HepG2 (cell line): Measurements from ENCODE around the gene NUDCD3. TPM values are rescaled to one million over a fixed set of nuclear protein-coding genes. Genes with fewer than 3 reads are reported as not detected.
A peak's percentile ranks its signal among the peaks of the same experiment; 100 is the strongest.

ENCODE experiments used
- ATAC-seq: fragments of 200-7000 bp; cut with Tn5 transposase; 3 replicates; pipeline ENCODE4 v1.9.1; 2020; ENCODE audit warnings: mild to moderate bottlenecking, moderate library complexity
- BruUV-seq: library from RNA; stranded (reverse); fragments of 400-500 nt; replicated peaks from 2 replicates; lab custom pipeline; 2021; lab: Mats Ljungman, UMichigan
- CTCF ChIA-PET: fragments of 300-600 bp; formaldehyde crosslinking; extraction: SDS; loops from one replicate; lab custom pipeline; 2021; ENCODE audit warnings: low total read pairs, inconsistent platforms, low intra/inter-chr PET ratio; lab: Yijun Ruan, JAX
- POLR2A ChIA-PET: fragments of 350-600 bp; sonication (Branson Sonifier 250); formaldehyde crosslinking; loops from one replicate; lab custom pipeline; 2020; ENCODE audit warnings: antibody characterized with exemption, inconsistent platforms; lab: Yijun Ruan, JAX
- DNase-seq: peaks from one replicate; pipeline ENCODE4 v3.0.0-alpha.2; 2015; ENCODE audit warnings: low spot score
- FAIRE-seq: peaks from 3 replicates; lab custom pipeline; 2011; peaks lifted over from hg19 to GRCh38; lab: Jason Lieb, UNC
- H2AFZ ChIP-seq: one replicate; pipeline ENCODE4 v1.6.1; 2011; ENCODE audit warnings: low read length, inconsistent platforms
- H3K27ac ChIP-seq: fragments of 300-600 bp; 3 replicates; pipeline ENCODE4 v1.8.0; 2011; ENCODE audit warnings: mixed run types, mild to moderate bottlenecking, mixed read lengths, low read length, inconsistent platforms; ENCODE audit not compliant: insufficient read depth; ENCODE audit errors: extremely low read length
- H3K27me3 ChIP-seq, 2 experiments: fragments of 200-600 bp in 1 of 2; 2 replicates in 1 of 2; 3 replicates in 1 of 2; pipeline versions ENCODE4 v1.6.0 to v1.8.0; 2011; ENCODE audit warnings: low read length in 2 of 2, mild to moderate bottlenecking in 2 of 2, moderate library complexity in 2 of 2, inconsistent platforms in 1 of 2; ENCODE audit not compliant: insufficient read depth in 2 of 2, control insufficient read depth in 1 of 2
- H3K36me3 ChIP-seq, 2 experiments: fragments of 200-600 bp in 1 of 2; replicated peaks in 1 of 2; 2 replicates in 1 of 2; 3 replicates in 1 of 2; pipeline versions ENCODE4 v1.5.1 to v1.8.0; 2011; ENCODE audit warnings: low read length in 2 of 2, inconsistent platforms in 1 of 2; ENCODE audit not compliant: insufficient read depth in 2 of 2, control insufficient read depth in 1 of 2
- H3K4me1 ChIP-seq: 2 replicates; pipeline ENCODE4 v1.5.1; 2012; ENCODE audit warnings: low read length, inconsistent platforms; ENCODE audit not compliant: insufficient read depth
- H3K4me2 ChIP-seq: 2 replicates; pipeline ENCODE4 v1.6.0; 2011; ENCODE audit warnings: low read depth, low read length, inconsistent platforms
- H3K4me3 ChIP-seq, 3 experiments: fragments of 200-600 bp in 1 of 3; sonication (generic), shearing (Covaris generic) in 1 of 3; replicated peaks in 1 of 3; 2 replicates each; pipeline ENCODE4 v1.5.1; 2011 to 2016; ENCODE audit warnings: low read length in 3 of 3, inconsistent platforms in 2 of 3, low read depth in 2 of 3, mild to moderate bottlenecking in 2 of 3, control low read depth in 1 of 3, mixed read lengths in 1 of 3; ENCODE audit not compliant: insufficient read depth in 1 of 3
- H3K79me2 ChIP-seq: one replicate; pipeline ENCODE4 v1.6.1; 2011; ENCODE audit warnings: low read length, inconsistent platforms; ENCODE audit not compliant: insufficient read depth
- H3K9ac ChIP-seq: 2 replicates; pipeline ENCODE4 v1.6.0; 2011; ENCODE audit warnings: mild to moderate bottlenecking, low read depth, low read length, inconsistent platforms; ENCODE audit not compliant: insufficient read depth
- H3K9me3 ChIP-seq: 2 replicates; pipeline ENCODE4 v1.5.1; 2012; ENCODE audit warnings: mild to moderate bottlenecking, low read length
- H4K20me1 ChIP-seq: 2 replicates; pipeline ENCODE4 v1.6.0; 2011; ENCODE audit warnings: inconsistent platforms, mild to moderate bottlenecking, low read length, moderate library complexity; ENCODE audit not compliant: insufficient read depth
- BRCA1 ChIP-seq: sonication (generic); formaldehyde crosslinking; IDR thresholded peaks from 2 replicates; pipeline ENCODE4 v1.4.0; 2020; ENCODE audit warnings: missing genetic modification reagents
- CBX2 ChIP-seq, 2 experiments: fragments of 200-600 bp in 1 of 2; sonication (generic); formaldehyde crosslinking in 1 of 2; IDR thresholded peaks; 2 replicates each; pipeline versions ENCODE4 v1.7.0 to v1.8.1; 2018 to 2022; ENCODE audit warnings: low read depth in 2 of 2, low read length in 1 of 2, mild to moderate bottlenecking in 1 of 2, missing genetic modification reagents in 1 of 2
- CC2D1A ChIP-seq: sonication (generic); formaldehyde crosslinking; IDR thresholded peaks from 2 replicates; pipeline ENCODE4 v1.8.1; 2023; ENCODE audit warnings: mild to moderate bottlenecking, missing genetic modification reagents
- GATAD1 ChIP-seq: IDR thresholded peaks from 2 replicates; pipeline ENCODE4 v1.6.1; 2016; ENCODE audit warnings: missing genetic modification reagents, missing compliant biosample characterization
- HNRNPLL ChIP-seq: fragments of 200-400 bp; formaldehyde crosslinking; IDR thresholded peaks from 2 replicates; pipeline ENCODE4 v1.6.1; 2017; ENCODE audit warnings: mild to moderate bottlenecking, low read depth, low read length; ENCODE audit not compliant: poor library complexity, severe bottlenecking
- KDM3A ChIP-seq: IDR thresholded peaks from 2 replicates; pipeline ENCODE4 v1.6.1; 2018; ENCODE audit warnings: low read depth, missing compliant biosample characterization
- KLF11 ChIP-seq: IDR thresholded peaks from 2 replicates; pipeline ENCODE4 v1.6.1; 2016; ENCODE audit warnings: missing compliant biosample characterization
- MEIS2 ChIP-seq: sonication (generic); formaldehyde crosslinking; IDR thresholded peaks from 2 replicates; pipeline ENCODE4 v1.9.0; 2021; ENCODE audit warnings: mild to moderate bottlenecking, missing genetic modification reagents
- NONO ChIP-seq, 2 experiments: fragments of 450-650 bp in 1 of 2; sonication (generic) in 1 of 2; formaldehyde crosslinking in 1 of 2; IDR thresholded peaks in 1 of 2; conservative IDR thresholded peaks in 1 of 2; 2 replicates each; pipeline versions ENCODE4 v1.6.1 to v1.8.0; 2017 to 2022; ENCODE audit warnings: mild to moderate bottlenecking in 1 of 2, missing genetic modification reagents in 1 of 2, moderate library complexity in 1 of 2
- RAD51 ChIP-seq: fragments of 450-650 bp; IDR thresholded peaks from 2 replicates; pipeline ENCODE4 v1.6.1; 2016; ENCODE audit warnings: borderline replicate concordance
- SOX5 ChIP-seq: IDR thresholded peaks from 2 replicates; pipeline ENCODE4 v1.6.1; 2016; ENCODE audit warnings: borderline replicate concordance
- ZNF879 ChIP-seq: sonication (generic); formaldehyde crosslinking; IDR thresholded peaks from 2 replicates; pipeline ENCODE4 v1.8.1; 2023; ENCODE audit warnings: missing genetic modification reagents
- ZSCAN9 ChIP-seq: IDR thresholded peaks from 2 replicates; pipeline ENCODE4 v1.6.1; 2016; ENCODE audit warnings: borderline replicate concordance
- WGBS: methylation state at CpG from one replicate; pipeline ENCODE4 v1.1.6; 2017; ENCODE audit warnings: low lambda C conversion rate; 5-methylcytosine and 5-hydroxymethylcytosine counted together
- in situ Hi-C: cut with HindIII; loops from 2 replicates; pipeline ENCODE4 v1.10.0; 2017; ENCODE audit warnings: low pct_unique_long_range_greater_than_20kb; ENCODE audit not compliant: extremely low pct_ligation_motif_present
- intact Hi-C: fragments of 100-400 bp; cut with micrococcal nuclease; formaldehyde crosslinking; loops from one replicate; pipeline ENCODE4 v1.10.0; 2022; ENCODE audit not compliant: unreplicated experiment
- polyA plus RNA-seq, 8 experiments: library from polyadenylated mRNA; depleted of rRNA in 3 of 8; stranded (reverse) in 7 of 8; unstranded in 1 of 8; fragments of >200 nt; fragmentation: Illumina TruSeq in 4 of 8; extraction: Trizol in 4 of 8; gene quantifications; 2 replicates each; pipeline versions ENCODE4 v1.2.1 to v1.2.3, GENCODE V29; 2011 to 2016; ENCODE audit warnings: low read depth in 4 of 8, missing spikeins in 1 of 8, mixed read lengths in 1 of 8; ENCODE audit not compliant: insufficient read depth in 1 of 8
- total RNA-seq, 5 experiments: library from RNA; depleted of rRNA; stranded (reverse); fragments of >200 nt; fragmentation: Illumina TruSeq; extraction: Trizol; gene quantifications; 2 replicates each; pipeline ENCODE4 v1.2.3, GENCODE V29; 2016; ENCODE audit warnings: low read depth in 1 of 5
- TF ChIP-seq, protein P1 (sequence below): sonication (generic); formaldehyde crosslinking; IDR thresholded peaks from 2 replicates; pipeline ENCODE4 v1.5.0; 2020; ENCODE audit warnings: missing genetic modification reagents
- TF ChIP-seq, protein P2 (sequence below): sonication (generic); formaldehyde crosslinking; IDR thresholded peaks from 2 replicates; pipeline ENCODE4 v1.5.1; 2020; ENCODE audit warnings: missing genetic modification reagents, mild to moderate bottlenecking, borderline replicate concordance

NUDCD3 gene
- total and polyA plus RNA-seq, 2 of the 13 experiments (the other 11 are each of a cell fraction or from before 2014, with no cell fraction given), result 20.8 to 49.9 TPM

DNA sequence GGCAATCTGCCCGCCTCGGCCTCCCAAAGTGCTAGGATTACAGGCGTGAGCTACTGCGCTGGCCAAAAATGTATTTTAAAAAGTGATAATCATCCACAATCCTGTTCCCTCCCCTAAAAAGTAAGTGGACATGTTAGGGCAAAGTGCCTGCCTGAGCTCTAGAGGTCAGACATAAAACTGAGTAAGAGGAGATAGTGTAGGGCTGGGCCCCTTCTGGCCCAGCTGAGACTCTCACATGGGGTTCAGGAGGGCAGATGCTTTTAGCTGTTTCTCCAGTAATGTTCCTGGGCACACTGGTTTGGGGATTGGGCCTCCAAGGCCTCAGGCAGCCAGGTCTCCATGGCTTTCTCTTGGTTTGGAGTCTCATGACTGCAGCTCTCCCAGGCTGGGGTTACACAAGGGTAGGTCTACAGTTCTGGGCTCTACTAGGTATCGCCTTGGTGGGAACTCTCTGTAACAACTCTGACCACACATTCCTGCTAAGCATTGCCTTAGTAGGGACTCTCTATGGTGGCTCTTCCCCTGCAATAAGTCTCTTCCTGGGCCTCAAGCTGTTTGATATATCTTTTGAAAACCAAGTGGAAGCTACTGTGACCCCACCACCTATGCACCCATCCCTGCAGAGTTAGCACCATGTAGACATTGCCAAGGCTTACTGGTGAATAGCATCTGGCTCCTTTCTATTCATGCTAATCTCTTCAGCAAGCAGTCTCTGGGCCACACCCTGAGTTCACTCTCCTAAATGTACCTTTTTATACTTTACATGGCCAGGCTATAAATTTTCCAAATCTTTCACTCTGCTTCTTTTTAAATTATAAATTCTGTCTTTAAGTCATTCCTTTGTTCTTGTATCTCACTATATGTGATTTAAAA is 6.9 kb upstream of the NUDCD3 start:
- no peak overlapping the region for H3K4me2 ChIP-seq
- no peak for DNase-seq
- peaks cover 9% of the 10 kb centered on the region for H3K4me1 ChIP-seq
- 95% methylated on average over 5 of the region's 5 CpGs for WGBS
- intact Hi-C loops, result no loop called here
- H3K27ac ChIP-seq, result no peak overlapping the region
- H3K9me3 ChIP-seq, result no peaks in the 10 kb centered on the region
- H2AFZ ChIP-seq, result no peak overlapping the region
- no peak for FAIRE-seq
- TF ChIP-seq ZSCAN9 (CRISPR knock-in tag), result no peak
- no peak for TF ChIP-seq BRCA1
- no peak for TF ChIP-seq CBX2 (IDR thresholded peaks at IDR 0.05; ENCODE audit: low read depth, low read length)
- TF ChIP-seq CBX2 (CRISPR knock-in tag; IDR thresholded peaks at IDR 0.05; ENCODE audit: low read depth), result no peak
- TF ChIP-seq, protein P1, sequence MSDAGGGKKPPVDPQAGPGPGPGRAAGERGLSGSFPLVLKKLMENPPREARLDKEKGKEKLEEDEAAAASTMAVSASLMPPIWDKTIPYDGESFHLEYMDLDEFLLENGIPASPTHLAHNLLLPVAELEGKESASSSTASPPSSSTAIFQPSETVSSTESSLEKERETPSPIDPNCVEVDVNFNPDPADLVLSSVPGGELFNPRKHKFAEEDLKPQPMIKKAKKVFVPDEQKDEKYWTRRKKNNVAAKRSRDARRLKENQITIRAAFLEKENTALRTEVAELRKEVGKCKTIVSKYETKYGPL (CRISPR knock-in tag), result no peak
- TF ChIP-seq SOX5 (CRISPR knock-in tag), result no peak
- no peak for TF ChIP-seq CC2D1A
- TF ChIP-seq, protein P2, sequence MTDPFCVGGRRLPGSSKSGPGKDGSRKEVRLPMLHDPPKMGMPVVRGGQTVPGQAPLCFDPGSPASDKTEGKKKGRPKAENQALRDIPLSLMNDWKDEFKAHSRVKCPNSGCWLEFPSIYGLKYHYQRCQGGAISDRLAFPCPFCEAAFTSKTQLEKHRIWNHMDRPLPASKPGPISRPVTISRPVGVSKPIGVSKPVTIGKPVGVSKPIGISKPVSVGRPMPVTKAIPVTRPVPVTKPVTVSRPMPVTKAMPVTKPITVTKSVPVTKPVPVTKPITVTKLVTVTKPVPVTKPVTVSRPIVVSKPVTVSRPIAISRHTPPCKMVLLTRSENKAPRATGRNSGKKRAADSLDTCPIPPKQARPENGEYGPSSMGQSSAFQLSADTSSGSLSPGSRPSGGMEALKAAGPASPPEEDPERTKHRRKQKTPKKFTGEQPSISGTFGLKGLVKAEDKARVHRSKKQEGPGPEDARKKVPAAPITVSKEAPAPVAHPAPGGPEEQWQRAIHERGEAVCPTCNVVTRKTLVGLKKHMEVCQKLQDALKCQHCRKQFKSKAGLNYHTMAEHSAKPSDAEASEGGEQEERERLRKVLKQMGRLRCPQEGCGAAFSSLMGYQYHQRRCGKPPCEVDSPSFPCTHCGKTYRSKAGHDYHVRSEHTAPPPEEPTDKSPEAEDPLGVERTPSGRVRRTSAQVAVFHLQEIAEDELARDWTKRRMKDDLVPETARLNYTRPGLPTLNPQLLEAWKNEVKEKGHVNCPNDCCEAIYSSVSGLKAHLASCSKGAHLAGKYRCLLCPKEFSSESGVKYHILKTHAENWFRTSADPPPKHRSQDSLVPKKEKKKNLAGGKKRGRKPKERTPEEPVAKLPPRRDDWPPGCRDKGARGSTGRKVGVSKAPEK (CRISPR knock-in tag), result no peak
- no peak for TF ChIP-seq GATAD1
- TF ChIP-seq MEIS2 (CRISPR knock-in tag), result no peak
- no peak for TF ChIP-seq ZNF879 (CRISPR knock-in tag)
- no peak for TF ChIP-seq KLF11 (CRISPR knock-in tag)
- no peak for TF ChIP-seq KDM3A
- no peak for TF ChIP-seq RAD51
- no peak for TF ChIP-seq HNRNPLL
- TF ChIP-seq NONO (IDR thresholded peaks at IDR 0.05), result no peak
- no peak for TF ChIP-seq NONO (CRISPR knock-in tag; conservative IDR thresholded peaks at IDR 0.05)
- H3K27me3 ChIP-seq, result no peaks in the 10 kb centered on the region
- H4K20me1 ChIP-seq, result no peaks in the 10 kb centered on the region
- H3K9ac ChIP-seq, result no peak overlapping the region
- H3K36me3 ChIP-seq, result no peaks in the 10 kb centered on the region
- CTCF ChIA-PET, result no interaction called here
- POLR2A ChIA-PET, result no interaction called here
- peak; percentile 62 for ATAC-seq
- H3K79me2 ChIP-seq, result no peaks in the 10 kb centered on the region
- in situ Hi-C loops, result no loop called here
- no TSS peak for BruUV-seq
- no peak overlapping the region for H3K4me3 ChIP-seq
